GM23248 (cell line): ENCODE data around the gene VPS26C.

Experiments used
- EZH2 ChIP-seq: fragments of 200-600 bp; sonication (generic); IDR thresholded peaks from 2 replicates; pipeline ENCODE4 v1.6.1; 2018; ENCODE audit warnings: antibody characterized with exemption, mild to moderate bottlenecking; ENCODE audit not compliant: insufficient read depth, poor library complexity, severe bottlenecking
- EZH2phosphoT487 ChIP-seq: fragments of 200-600 bp; sonication (generic); IDR thresholded peaks from 2 replicates; pipeline ENCODE4 v1.6.1; 2018; ENCODE audit warnings: antibody characterized with exemption, moderate library complexity, mild to moderate bottlenecking, low read depth; ENCODE audit not compliant: insufficient read depth

- no peak for TF ChIP-seq EZH2
- no peak for TF ChIP-seq EZH2phosphoT487
Observed at GRCh38 chr21:37243961-37244360, 23.2 kb downstream of the VPS26C start.
